ENCODE measurements around the gene SLC16A2. TPM values are rescaled to one million over a fixed set of nuclear protein-coding genes. Genes with fewer than 3 reads are reported as not detected.

SLC16A2 gene
- polyA plus RNA-seq, 1 experiment = 61.6 TPM

DNA sequence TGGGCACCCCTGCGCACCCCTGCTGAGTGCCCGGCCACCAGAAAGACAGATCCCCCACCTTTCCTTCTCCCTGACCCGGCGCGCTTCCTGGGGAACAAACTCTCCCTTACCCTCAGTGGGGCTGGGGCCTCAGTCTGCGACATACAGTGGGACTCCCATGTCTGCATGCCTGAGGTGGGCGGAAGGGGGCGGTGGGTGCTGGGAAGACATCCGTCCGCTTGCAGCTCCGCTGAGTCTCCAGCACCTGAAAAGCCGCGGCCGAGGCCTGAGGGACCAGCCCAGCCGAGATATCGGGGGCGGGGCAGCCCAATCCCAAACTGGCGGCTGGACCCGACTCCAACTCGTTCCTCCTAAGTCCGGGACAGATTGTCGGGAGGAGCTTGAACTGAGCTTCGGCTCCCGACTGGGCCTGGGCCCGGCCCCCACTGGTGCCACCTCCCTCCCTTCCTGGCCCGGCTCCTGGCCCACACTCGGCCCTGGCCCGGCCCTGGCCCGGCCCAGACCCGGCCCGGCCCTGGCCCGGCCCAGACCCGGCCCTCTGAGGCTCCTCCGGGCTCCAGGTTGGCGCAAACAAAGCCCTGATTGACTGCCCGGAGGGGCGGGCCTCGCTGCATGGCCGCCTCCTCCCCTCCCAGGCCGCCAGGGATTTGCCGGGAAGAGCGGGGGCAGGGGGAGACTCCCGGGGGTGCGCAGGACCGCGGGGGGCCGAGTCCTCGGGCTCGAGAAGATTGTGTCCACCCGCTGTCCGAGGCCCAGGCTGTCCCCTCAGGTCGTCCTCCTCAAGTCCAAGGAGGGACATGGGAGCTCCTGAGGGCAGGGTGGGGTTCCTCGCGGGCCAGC, 877 bp upstream of the SLC16A2 start:
- TF ChIP-seq, protein P1, sequence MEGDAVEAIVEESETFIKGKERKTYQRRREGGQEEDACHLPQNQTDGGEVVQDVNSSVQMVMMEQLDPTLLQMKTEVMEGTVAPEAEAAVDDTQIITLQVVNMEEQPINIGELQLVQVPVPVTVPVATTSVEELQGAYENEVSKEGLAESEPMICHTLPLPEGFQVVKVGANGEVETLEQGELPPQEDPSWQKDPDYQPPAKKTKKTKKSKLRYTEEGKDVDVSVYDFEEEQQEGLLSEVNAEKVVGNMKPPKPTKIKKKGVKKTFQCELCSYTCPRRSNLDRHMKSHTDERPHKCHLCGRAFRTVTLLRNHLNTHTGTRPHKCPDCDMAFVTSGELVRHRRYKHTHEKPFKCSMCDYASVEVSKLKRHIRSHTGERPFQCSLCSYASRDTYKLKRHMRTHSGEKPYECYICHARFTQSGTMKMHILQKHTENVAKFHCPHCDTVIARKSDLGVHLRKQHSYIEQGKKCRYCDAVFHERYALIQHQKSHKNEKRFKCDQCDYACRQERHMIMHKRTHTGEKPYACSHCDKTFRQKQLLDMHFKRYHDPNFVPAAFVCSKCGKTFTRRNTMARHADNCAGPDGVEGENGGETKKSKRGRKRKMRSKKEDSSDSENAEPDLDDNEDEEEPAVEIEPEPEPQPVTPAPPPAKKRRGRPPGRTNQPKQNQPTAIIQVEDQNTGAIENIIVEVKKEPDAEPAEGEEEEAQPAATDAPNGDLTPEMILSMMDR (IDR thresholded peaks at IDR 0.05; ENCODE audit: insufficient read depth, low read depth, low read length) = no peak
- Histone ChIP-seq H3K36me3 (ENCODE audit: control insufficient read depth, insufficient read depth, low read length) (no peaks in the 10 kb centered on the region), H3K4me3 (ENCODE audit: low read depth, low read length) (peak overlapping the region; percentile 62), H3K27me3 (ENCODE audit: control insufficient read depth, insufficient read depth, low read length) (no peaks in the 10 kb centered on the region)
- no peak for DNase-seq (ENCODE audit: low read depth)
- POLR2A ChIA-PET = interaction anchor here (1.4 kb wide), 1 partner anchor 194 kb away, joined by 3 read pairs; the partner anchor contains the start of gene RLIM
- CTCF ChIA-PET = interaction anchor here (0.8 kb wide), 1 partner anchor 115 kb away, joined by 4 read pairs; no protein-coding TSS in a partner anchor

DNA sequence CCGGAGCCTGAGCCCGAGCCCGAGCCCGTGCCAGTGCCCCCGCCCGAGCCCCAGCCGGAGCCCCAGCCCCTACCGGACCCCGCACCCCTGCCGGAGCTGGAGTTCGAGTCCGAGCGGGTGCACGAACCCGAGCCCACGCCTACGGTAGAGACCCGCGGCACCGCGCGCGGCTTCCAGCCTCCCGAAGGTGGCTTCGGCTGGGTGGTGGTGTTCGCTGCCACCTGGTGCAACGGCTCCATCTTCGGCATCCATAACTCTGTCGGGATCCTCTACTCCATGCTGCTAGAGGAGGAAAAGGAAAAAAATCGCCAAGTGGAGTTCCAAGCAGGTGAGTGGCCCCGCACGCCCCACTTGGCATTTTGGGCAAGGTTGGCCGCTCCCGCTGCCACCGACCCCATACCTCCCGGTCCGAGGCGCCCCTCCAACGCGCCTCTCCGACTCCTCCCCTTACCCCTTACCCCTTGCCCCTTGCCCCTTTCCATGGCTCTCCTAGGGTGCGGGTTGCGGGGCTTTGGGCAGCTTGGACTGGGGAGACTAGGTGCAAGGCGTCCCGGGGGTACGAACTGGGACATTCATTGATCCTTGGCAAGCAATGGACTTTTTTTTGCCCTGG, 553 bp downstream of the SLC16A2 start:
- TF ChIP-seq, protein P1 (IDR thresholded peaks at IDR 0.05; ENCODE audit: insufficient read depth, low read depth, low read length) = no peak
- no peaks in the 10 kb centered on the region for H3K36me3 ChIP-seq (ENCODE audit: control insufficient read depth, insufficient read depth, low read length)
- ChIA-PET POLR2A (interaction anchor here (0.6 kb wide), 1 partner anchor 164 kb away, joined by 5 read pairs; no protein-coding TSS in a partner anchor), CTCF (no interaction called here)
- DNase-seq (ENCODE audit: low read depth) = no peak
- H3K4me3 ChIP-seq (ENCODE audit: low read depth, low read length) = peak overlapping the region; percentile 62
- H3K27me3 ChIP-seq (ENCODE audit: control insufficient read depth, insufficient read depth, low read length) = no peaks in the 10 kb centered on the region

DNA sequence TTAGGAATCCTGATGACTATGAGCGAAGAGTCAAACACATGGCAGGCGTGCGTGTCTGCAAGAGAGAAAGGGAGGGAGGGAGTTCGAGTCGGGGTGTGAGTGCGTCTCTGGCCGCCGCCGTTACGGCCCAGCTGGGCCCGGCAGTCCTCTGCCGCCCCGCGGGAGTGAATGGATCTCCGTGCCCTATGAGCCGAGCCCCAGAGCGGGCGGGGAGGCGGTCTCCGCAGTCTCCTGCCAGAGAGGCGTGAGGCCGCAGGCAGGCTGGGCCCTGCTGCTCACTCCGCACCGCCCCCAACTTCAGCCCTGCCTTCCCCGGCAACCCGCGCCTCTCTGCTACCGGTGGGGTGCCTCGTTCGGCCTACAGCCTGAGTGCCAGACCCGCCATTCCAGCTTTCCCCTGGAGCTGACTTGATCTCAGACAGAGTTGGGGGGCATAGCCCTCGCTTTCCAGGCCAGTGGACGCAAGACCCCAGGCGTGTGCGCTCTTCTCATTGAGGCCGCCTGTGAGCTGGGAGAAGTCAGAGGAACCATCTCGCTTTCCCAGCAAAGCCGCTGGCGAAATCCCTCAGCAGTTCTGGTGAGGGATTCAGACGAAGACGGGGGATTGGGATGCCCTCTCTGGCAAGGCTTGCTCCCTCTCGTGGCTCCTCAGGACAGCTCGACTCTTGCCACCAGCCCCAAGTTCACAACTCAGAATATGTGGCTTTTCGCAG, 1.4 kb downstream of the SLC16A2 start:
- Histone ChIP-seq H3K36me3 (ENCODE audit: control insufficient read depth, insufficient read depth, low read length) (no peaks in the 10 kb centered on the region), H3K27me3 (ENCODE audit: control insufficient read depth, insufficient read depth, low read length) (no peaks in the 10 kb centered on the region), H3K4me3 (ENCODE audit: low read depth, low read length) (peak overlapping the region; percentile 62)
- POLR2A ChIA-PET = no interaction called here
- no peak for DNase-seq (ENCODE audit: low read depth)
- CTCF ChIA-PET = interaction anchor here (0.8 to 1.1 kb wide), 3 partner anchors 12 to 111 kb away, joined by 3 read pairs; no protein-coding TSS in a partner anchor
- TF ChIP-seq, protein P1 (IDR thresholded peaks at IDR 0.05; ENCODE audit: insufficient read depth, low read depth, low read length) = peak; percentile 37; the same call in 1 of the 2 replicates

DNA sequence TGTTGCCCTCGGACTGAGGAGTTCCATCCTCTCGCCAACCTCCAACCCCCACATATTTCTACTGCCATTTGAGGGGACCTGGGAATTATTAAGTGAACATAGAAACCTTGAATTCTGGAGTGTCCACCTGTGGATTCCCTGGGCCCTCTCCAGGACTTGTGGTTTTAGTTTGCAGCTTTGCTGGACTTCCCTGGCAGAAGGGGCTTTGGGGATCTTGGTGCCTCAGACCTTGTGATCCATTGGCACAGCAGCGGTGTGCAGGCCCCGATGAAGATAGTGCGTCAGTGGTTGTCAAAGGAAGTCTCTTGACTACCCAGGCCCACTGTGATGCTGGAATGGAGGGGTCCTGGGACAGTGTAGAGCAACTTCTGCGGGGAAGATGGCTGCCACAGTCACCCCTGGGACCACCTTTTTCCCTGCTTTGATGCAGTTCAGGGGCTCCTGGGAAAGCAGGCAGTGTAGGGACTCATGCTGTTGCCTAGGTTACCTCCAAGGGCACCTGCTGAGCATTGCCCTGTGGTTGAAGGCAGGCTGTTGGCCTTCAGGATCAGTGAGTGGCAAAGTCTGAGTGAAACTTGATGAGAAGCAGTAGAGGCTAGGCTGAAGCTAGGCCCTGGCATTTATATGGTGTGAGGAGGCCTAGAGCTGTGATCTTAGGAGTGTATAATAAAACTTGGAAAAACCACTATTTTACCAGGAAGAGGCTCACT, 2.2 kb downstream of the SLC16A2 start:
- ChIA-PET CTCF (interaction anchor here (0.7 to 1.1 kb wide), 5 partner anchors 12 to 113 kb away, joined by 3 read pairs; no protein-coding TSS in a partner anchor), POLR2A (no interaction called here)
- Histone ChIP-seq H3K4me3 (ENCODE audit: low read depth, low read length) (peak overlapping the region; percentile 62), H3K36me3 (ENCODE audit: control insufficient read depth, insufficient read depth, low read length) (no peaks in the 10 kb centered on the region), H3K27me3 (ENCODE audit: control insufficient read depth, insufficient read depth, low read length) (no peaks in the 10 kb centered on the region)
- TF ChIP-seq, protein P1 (IDR thresholded peaks at IDR 0.05; ENCODE audit: insufficient read depth, low read depth, low read length) = no peak
- DNase-seq (ENCODE audit: low read depth) = no peak
